IPS DF 6.9 (cell line): Measurements from ENCODE around the gene CXCL10.

ENCODE experiments used
- DNase-seq: peaks from one replicate; pipeline ENCODE4 v3.0.0-alpha.2; 2013; ENCODE audit warnings: low read depth, low spot score
- H3K27ac ChIP-seq: one replicate; pipeline ENCODE4 v1.5.1; 2013; ENCODE audit warnings: low read length, control low read depth
- H3K27me3 ChIP-seq: 2 replicates; pipeline ENCODE4 v1.6.1; 2013; ENCODE audit warnings: mild to moderate bottlenecking, low read length; ENCODE audit not compliant: control insufficient read depth, insufficient read depth
- H3K36me3 ChIP-seq: 2 replicates; pipeline ENCODE4 v1.6.1; 2013; ENCODE audit warnings: low read length; ENCODE audit not compliant: control insufficient read depth, insufficient read depth
- H3K4me1 ChIP-seq: 2 replicates; pipeline ENCODE4 v1.6.1; 2013; ENCODE audit warnings: low read length; ENCODE audit not compliant: control insufficient read depth, insufficient read depth
- H3K4me3 ChIP-seq: 2 replicates; pipeline ENCODE4 v1.5.1; 2013; ENCODE audit warnings: mild to moderate bottlenecking, low read length
- H3K9me3 ChIP-seq: 2 replicates; pipeline ENCODE4 v1.6.1; 2013; ENCODE audit warnings: low read length, inconsistent platforms; ENCODE audit not compliant: control insufficient read depth, insufficient read depth
- WGBS: extraction: QIAGEN DNeasy Blood & Tissue Kit; methylation state at CpG from one replicate; pipeline ENCODE4 v1.1.7; 2013; ENCODE audit warnings: mixed read lengths, missing lambda C conversion rate; ENCODE audit not compliant: insufficient read length, insufficient coverage; 5-methylcytosine and 5-hydroxymethylcytosine counted together

CXCL10 gene

DNA sequence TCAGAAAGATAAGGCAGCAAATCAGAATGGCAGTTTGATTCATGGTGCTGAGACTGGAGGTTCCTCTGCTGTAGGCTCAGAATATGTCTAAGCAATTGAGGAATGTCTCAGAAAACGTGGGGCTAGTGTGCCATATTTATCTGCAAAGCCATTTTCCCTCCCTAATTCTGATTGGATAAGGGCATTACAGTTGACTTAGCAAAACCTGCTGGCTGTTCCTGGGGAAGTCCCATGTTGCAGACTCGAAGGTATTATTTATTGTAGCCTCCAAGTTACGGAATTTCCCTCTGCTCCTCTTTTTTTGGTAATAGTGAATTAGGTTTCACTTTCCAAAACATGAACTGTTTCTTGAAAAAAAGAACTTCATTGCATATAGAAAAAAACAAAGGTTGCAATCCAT, at the start of gene CXCL10:
CXCL10 (minus strand) TSS at position 109 of the 400 bp plus-strand sequence; CDS start at position 43, 66 bp downstream.
- no peak for DNase-seq
- WGBS: no CpG with 5 or more reads among the region's 3 CpGs

DNA sequence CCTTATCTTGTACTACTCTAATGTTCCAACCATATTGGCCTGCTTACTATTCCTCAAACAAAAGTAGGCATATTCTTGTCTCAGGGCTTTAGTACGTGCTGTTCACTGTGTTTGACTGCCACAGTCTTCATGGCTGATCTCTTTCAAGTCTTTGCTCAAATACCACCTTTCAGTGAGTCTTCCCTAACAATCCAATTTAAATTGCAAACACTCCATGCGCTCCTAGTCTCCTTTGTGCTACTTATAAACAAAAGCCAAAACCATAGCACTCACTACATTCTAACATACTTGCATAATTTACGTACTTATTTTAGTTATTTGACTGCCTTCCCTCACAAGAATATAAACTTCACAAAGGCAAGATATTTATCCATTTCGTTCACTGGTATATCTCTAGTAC, 49.5 kb upstream of the CXCL10 start:
- no peak for DNase-seq
- H3K9me3 ChIP-seq: no peaks in the 10 kb centered on the region
- no peaks in the 10 kb centered on the region for H3K36me3 ChIP-seq
- H3K4me3 ChIP-seq: no peak overlapping the region
- no peak overlapping the region for H3K27ac ChIP-seq
- WGBS: no CpG with 5 or more reads among the region's 4 CpGs
- peaks cover 1% of the 10 kb centered on the region; the same call in 1 of the 2 replicates for H3K4me1 ChIP-seq
- H3K27me3 ChIP-seq: no peaks in the 10 kb centered on the region

More for the DNA sequence above, at the start of gene CXCL10:
- H3K36me3 ChIP-seq: no peaks in the 10 kb centered on the region
- no peak within 1 kb of the TSS for H3K27ac ChIP-seq
- no peaks in the 10 kb centered on the region for H3K27me3 ChIP-seq
- no peaks in the 10 kb centered on the region for H3K9me3 ChIP-seq
- H3K4me3 ChIP-seq: no peak within 1 kb of the TSS
- H3K4me1 ChIP-seq: no peaks in the 10 kb centered on the region

DNA sequence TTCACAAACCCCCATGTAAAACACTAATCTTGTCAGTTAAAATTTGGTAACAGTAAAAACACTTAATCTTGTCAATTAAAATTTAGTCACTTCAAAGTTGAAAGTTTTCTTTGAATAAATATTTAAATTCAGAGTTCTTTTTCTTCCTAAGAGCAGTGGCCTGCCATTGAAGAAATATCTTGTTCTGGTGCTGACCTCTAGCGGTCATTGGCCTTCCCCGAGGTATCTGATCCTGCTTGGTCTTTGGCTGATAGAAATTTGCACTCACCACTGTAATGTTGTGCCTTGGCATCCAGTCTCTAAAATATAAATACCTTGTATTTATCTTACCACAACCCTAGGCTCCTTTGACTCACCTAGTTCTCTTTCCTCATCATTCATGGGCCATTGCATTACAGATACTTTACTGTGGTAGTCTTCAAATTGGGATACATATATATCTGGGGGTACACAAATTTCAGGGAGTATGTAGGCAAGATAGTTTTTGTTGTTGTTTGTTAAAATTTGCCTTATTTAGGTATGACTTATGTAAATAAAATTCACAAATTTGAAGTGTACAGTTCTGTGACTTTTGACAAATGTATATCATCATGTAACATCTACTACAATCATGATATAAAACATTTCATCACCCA, 44.5 kb upstream of the CXCL10 start:
- no peaks in the 10 kb centered on the region for H3K36me3 ChIP-seq
- no peaks in the 10 kb centered on the region for H3K27me3 ChIP-seq
- DNase-seq: no peak
- no CpG with 5 or more reads among the region's 2 CpGs for WGBS
- H3K27ac ChIP-seq: no peak overlapping the region
- no peaks in the 10 kb centered on the region; the same call in 1 of the 2 replicates for H3K4me1 ChIP-seq
- H3K9me3 ChIP-seq: no peaks in the 10 kb centered on the region
- no peak overlapping the region for H3K4me3 ChIP-seq

DNA sequence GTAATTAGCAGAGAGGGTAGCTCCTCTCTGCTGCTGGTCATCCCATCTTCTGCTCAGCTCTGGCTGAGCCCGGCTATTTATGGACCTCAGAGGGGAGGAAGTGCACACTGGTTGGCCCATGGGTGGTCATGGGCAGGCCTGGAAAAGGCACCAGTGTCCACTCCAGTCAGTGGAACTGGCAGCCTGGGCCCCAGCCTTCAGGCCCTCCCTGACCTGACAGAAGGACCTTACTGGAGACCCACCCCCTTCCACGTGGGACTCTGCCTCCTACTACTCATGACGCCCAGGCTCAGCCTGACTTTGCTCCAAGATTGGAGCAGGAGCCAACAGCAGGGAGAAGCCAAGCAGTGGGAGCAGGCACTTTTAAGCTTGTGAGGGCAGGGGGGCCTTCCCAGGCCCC, 43.2 kb upstream of the CXCL10 start:
- no peak for DNase-seq
- Histone ChIP-seq H3K27me3 (no peaks in the 10 kb centered on the region), H3K27ac (no peak overlapping the region), H3K4me3 (no peak overlapping the region), H3K4me1 (no peaks in the 10 kb centered on the region), H3K9me3 (no peaks in the 10 kb centered on the region), H3K36me3 (no peaks in the 10 kb centered on the region)
- no CpG with 5 or more reads among the region's 3 CpGs for WGBS

DNA sequence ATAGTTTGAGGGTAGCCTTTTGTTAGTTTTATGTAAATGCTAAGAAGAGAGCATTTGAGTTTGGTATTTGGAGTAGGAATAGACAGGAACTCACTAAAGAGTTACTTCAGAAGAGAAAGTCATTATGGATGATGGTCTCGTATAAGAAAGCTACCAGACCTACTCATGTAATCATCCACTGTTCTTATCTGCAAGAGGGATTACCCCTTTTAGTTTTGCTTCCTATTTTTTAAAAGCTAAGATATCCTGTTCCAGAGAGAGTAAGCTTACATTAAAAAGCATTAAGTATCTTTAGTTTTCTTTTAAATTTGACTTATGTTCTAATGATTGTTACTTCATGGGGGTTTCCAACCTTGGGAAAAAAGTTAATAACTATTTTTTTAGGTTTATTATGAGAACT, 38.7 kb upstream of the CXCL10 start:
- no peak overlapping the region for H3K4me3 ChIP-seq
- H3K4me1 ChIP-seq: no peaks in the 10 kb centered on the region

DNA sequence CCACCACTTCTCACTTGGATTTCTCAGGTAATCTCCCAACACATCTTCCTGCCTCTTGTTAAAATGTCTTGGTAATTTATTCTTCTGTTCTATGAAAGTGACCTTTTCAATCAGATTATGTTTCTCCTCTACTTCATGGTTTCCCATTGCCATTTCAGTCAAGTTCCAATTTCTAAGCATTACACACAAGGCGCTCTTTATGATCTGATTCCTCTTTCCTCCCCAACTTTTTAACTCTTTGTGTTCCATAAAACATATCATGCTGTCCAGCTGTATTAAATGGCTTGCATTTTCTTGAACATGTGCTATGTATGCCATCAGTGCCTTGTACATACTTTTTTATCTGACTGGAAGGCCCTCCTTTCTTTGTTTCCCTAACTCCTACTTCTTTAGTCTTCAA, 38.1 kb upstream of the CXCL10 start:
- no peaks in the 10 kb centered on the region for H3K9me3 ChIP-seq
- no peak for DNase-seq
- H3K27ac ChIP-seq: no peak overlapping the region
- no peaks in the 10 kb centered on the region for H3K36me3 ChIP-seq
- H3K27me3 ChIP-seq: no peaks in the 10 kb centered on the region
- peaks cover under 1% of the 10 kb centered on the region; the same call in 1 of the 2 replicates for H3K4me1 ChIP-seq
- H3K4me3 ChIP-seq: no peak overlapping the region
- no CpG with 5 or more reads among the region's 1 CpG for WGBS

More for the DNA sequence above, 38.7 kb upstream of the CXCL10 start:
- no peak for DNase-seq
- H3K27me3 ChIP-seq: no peaks in the 10 kb centered on the region
- no peaks in the 10 kb centered on the region for H3K36me3 ChIP-seq
- H3K9me3 ChIP-seq: no peaks in the 10 kb centered on the region
- no peak overlapping the region for H3K27ac ChIP-seq
- no CpG with 5 or more reads among the region's 1 CpG for WGBS

DNA sequence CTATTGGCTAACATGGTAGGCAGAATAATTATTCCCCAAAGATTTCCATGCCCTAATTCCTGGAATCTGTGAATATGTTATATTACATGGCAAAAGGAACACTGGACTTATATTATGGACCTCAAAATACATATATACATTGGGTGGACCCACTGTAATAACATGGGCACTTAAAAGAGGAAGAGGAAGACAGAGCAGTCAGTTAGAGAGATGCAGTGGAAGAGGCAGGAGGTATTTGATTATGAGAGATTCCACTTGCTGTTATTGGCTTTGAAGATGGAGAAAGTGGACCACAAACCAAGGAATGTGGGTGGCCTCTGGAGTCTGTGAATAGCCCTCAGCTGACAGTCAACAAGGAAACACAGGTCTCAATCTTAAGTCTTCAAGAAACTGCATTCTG, 37.2 kb upstream of the CXCL10 start:
- Histone ChIP-seq H3K36me3 (no peaks in the 10 kb centered on the region), H3K27me3 (no peaks in the 10 kb centered on the region), H3K27ac (no peak overlapping the region), H3K4me3 (no peak overlapping the region), H3K9me3 (no peaks in the 10 kb centered on the region), H3K4me1 (peaks cover 2% of the 10 kb centered on the region; the same call in 1 of the 2 replicates)
- no peak for DNase-seq

DNA sequence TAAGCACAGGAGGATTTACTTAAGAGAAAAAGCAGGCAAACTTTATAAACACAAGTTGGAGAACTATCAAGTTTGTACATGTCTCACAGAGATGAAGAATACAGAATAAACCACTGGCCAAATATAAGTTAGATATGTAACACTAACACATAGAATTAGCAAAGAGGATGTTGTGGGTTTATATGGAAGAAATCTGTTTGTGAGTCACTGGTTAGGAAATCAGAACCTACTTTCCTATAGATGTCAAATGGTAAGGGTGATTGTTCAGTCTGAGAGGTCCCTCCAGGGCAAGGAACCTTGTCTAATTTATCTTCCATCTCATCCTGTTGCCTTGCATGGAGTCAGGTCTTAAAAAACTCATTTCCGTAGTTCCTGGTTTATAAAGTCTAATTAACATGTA, 36.5 kb upstream of the CXCL10 start:
- no peaks in the 10 kb centered on the region for H3K9me3 ChIP-seq
- DNase-seq: no peak
- no peaks in the 10 kb centered on the region for H3K36me3 ChIP-seq
- H3K27me3 ChIP-seq: no peaks in the 10 kb centered on the region
- H3K4me1 ChIP-seq: peaks cover 2% of the 10 kb centered on the region; the same call in 1 of the 2 replicates
- no CpG with 5 or more reads among the region's 1 CpG for WGBS
- H3K4me3 ChIP-seq: no peak overlapping the region
- no peak overlapping the region for H3K27ac ChIP-seq

DNA sequence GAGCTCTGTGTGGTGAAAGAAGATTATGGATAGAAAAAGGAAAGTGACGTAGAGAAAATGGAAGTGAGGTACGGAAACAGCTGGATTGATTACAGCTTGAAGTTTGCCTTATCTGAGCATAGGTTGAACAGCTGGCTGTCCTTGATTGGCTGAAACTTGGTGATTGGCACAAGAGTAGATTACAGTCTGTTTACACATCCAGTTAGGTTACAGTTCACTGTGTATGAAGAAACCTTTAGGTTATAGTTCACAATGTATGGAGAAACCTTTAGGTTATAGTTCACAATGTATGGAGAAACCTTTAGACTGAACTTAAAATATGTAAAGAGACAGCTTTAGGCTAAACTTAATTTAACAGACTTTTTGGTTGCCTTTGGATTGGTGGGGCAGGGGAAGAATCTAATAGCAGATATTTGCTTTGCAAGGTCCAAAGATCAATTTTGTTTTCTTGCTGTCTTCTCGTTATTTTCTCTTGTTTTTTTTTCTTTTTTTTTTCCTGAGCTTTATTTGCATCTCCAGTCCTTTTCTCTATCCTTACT, 35.7 kb upstream of the CXCL10 start:
- 100% methylated on average over 1 of the region's 3 CpGs for WGBS

DNA sequence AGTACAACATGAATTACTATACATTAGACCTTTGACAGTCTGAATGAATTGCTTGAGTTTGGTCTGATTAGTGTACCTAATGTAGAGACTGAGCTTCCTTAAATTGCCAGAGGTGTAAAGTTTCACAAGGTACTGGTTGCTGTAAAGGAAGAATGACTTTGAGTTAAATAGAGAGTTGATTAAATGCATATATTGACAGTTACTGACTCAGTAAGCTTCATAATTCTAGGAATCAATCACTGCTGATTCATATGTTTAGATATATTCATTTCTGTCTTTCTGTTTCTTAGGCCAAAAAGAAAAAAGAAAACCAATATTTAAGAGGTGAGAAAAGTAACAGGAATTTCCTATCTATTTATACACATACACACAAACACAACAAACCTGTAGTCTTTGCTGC, 35.0 kb upstream of the CXCL10 start:
- no peaks in the 10 kb centered on the region for H3K9me3 ChIP-seq
- H3K36me3 ChIP-seq: no peaks in the 10 kb centered on the region
- no peak for DNase-seq
- no peak overlapping the region for H3K27ac ChIP-seq
- no peak overlapping the region for H3K4me3 ChIP-seq
- H3K27me3 ChIP-seq: no peaks in the 10 kb centered on the region
- H3K4me1 ChIP-seq: peaks cover 2% of the 10 kb centered on the region; the same call in 1 of the 2 replicates

More for the DNA sequence above, 35.7 kb upstream of the CXCL10 start:
- Histone ChIP-seq H3K9me3 (no peaks in the 10 kb centered on the region), H3K27me3 (no peaks in the 10 kb centered on the region), H3K27ac (no peak overlapping the region), H3K4me1 (peaks cover 2% of the 10 kb centered on the region; the same call in 1 of the 2 replicates), H3K36me3 (no peaks in the 10 kb centered on the region), H3K4me3 (no peak overlapping the region)
- DNase-seq: no peak

DNA sequence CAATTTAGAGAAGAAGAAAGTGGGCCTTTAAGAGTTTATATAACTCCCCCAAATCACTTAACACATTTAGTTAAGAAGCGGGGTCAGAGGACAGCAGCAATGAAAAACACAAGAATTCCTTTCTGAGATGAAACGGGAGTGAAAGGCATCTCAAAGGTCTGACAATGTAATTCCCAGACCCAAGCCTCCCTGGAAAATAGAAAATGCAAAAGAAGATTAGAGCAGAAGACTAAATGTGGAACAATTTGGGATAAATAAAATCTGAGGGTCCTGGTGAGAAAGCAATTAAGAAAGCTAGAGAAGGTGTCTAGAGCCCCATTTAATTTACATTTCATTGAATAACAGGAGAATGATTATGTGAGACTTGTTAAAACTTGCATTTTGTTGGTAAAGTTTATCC, 32.1 kb upstream of the CXCL10 start:
- no peak overlapping the region for H3K27ac ChIP-seq
- no CpG with 5 or more reads among the region's 2 CpGs for WGBS
- H3K27me3 ChIP-seq: no peaks in the 10 kb centered on the region
- peaks cover 2% of the 10 kb centered on the region; the same call in 1 of the 2 replicates for H3K4me1 ChIP-seq
- H3K9me3 ChIP-seq: no peaks in the 10 kb centered on the region
- no peak for DNase-seq
- H3K36me3 ChIP-seq: no peaks in the 10 kb centered on the region
- no peak overlapping the region for H3K4me3 ChIP-seq
